ENCODE data around the gene EDEM3.
"Not testable (repeated sequence)": the region's sequence is repeated elsewhere in the genome, so short reads cannot be mapped to it uniquely, and the experiment has no call there.

The EDEM3 gene

GRCh38 chr1:184785529-184785928 lies 30.9 kb upstream of the EDEM3 start:
- Histone ChIP-seq H3K4me3 (ENCODE audit: low read length, poor library complexity, severe bottlenecking) (no peak overlapping the region), H3K79me2 (ENCODE audit: insufficient read depth, low read length) (no peaks in the 10 kb centered on the region), H3K27me3 (ENCODE audit: insufficient read depth, low read length, poor library complexity, severe bottlenecking) (no peaks in the 10 kb centered on the region), H3F3A (ENCODE audit: low read depth) (no peaks in the 10 kb centered on the region), H3K4me1 (ENCODE audit: insufficient read depth, low read length, poor library complexity, severe bottlenecking) (no peaks in the 10 kb centered on the region), H2AFZ (ENCODE audit: low read length) (no peak overlapping the region), H3K9ac (ENCODE audit: low read depth, low read length, poor library complexity, severe bottlenecking) (no peak overlapping the region), H4K20me1 (ENCODE audit: insufficient read depth, low read length, poor library complexity, severe bottlenecking) (no peaks in the 10 kb centered on the region), H3K36me3 (ENCODE audit: insufficient read depth, low read length) (no peaks in the 10 kb centered on the region), H3K9me3 (ENCODE audit: insufficient read depth, low read depth, low read length) (peaks cover 15% of the 10 kb centered on the region), H3K9me2 (replicated peaks; ENCODE audit: low read depth, low read length) (no peaks in the 10 kb centered on the region), H3K4me2 (ENCODE audit: low read depth, low read length, poor library complexity, severe bottlenecking) (no peak overlapping the region)
- no peak for TF ChIP-seq CTCF (conservative IDR thresholded peaks at IDR 0.05; ENCODE audit: low read length)
- no peak for TF ChIP-seq EZH2phosphoT487 (IDR thresholded peaks at IDR 0.05; ENCODE audit: borderline replicate concordance)

- not testable (repeated sequence) for H2AFZ ChIP-seq (ENCODE audit: low read length); H3K4me1 ChIP-seq (ENCODE audit: insufficient read depth, low read length, poor library complexity, severe bottlenecking); H3K9me2 ChIP-seq (replicated peaks; ENCODE audit: low read depth, low read length); H3K9ac ChIP-seq (ENCODE audit: low read depth, low read length, poor library complexity, severe bottlenecking); H4K20me1 ChIP-seq (ENCODE audit: insufficient read depth, low read length, poor library complexity, severe bottlenecking); H3K4me3 ChIP-seq (ENCODE audit: low read length, poor library complexity, severe bottlenecking); H3F3A ChIP-seq (ENCODE audit: low read depth); H3K4me2 ChIP-seq (ENCODE audit: low read depth, low read length, poor library complexity, severe bottlenecking); H3K79me2 ChIP-seq (ENCODE audit: insufficient read depth, low read length); H3K36me3 ChIP-seq (ENCODE audit: insufficient read depth, low read length); H3K27me3 ChIP-seq (ENCODE audit: insufficient read depth, low read length, poor library complexity, severe bottlenecking)
- H3K9me3 ChIP-seq (ENCODE audit: insufficient read depth, low read depth, low read length) = peaks cover 15% of the 10 kb centered on the region
These were observed 29.1 kb upstream of the EDEM3 start for GRCh38 chr1:184783723-184784122.

DNA sequence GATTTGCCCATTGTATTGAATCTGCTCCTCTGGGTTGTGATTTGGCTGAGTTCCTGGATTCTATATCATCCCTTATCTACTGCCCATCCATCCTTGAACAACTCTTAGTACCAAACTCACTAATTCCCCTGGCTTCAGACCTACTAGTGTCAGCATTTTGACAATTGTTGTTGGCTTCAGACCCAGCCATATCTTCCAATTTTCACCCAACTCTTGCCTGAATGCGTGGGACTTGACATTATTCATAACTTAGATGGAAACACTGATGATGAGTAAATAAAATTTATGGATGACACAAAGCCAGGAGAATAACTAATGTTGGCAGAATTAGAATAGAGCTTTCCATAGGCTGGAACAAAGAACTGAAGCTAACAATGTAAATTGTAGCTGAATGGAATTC lies 27.3 kb upstream of the EDEM3 start:
- no peaks in the 10 kb centered on the region for H3K9me2 ChIP-seq (replicated peaks; ENCODE audit: low read depth, low read length)
- H3F3A ChIP-seq (ENCODE audit: low read depth) = no peaks in the 10 kb centered on the region
- H3K4me1 ChIP-seq (ENCODE audit: insufficient read depth, low read length, poor library complexity, severe bottlenecking) = no peaks in the 10 kb centered on the region
- TF ChIP-seq CTCF (conservative IDR thresholded peaks at IDR 0.05; ENCODE audit: low read length) (no peak), EZH2phosphoT487 (IDR thresholded peaks at IDR 0.05; ENCODE audit: borderline replicate concordance) (no peak)
- no peaks in the 10 kb centered on the region for H4K20me1 ChIP-seq (ENCODE audit: insufficient read depth, low read length, poor library complexity, severe bottlenecking)
- no peak overlapping the region for H3K4me3 ChIP-seq (ENCODE audit: low read length, poor library complexity, severe bottlenecking)
- H3K27me3 ChIP-seq (ENCODE audit: insufficient read depth, low read length, poor library complexity, severe bottlenecking) = no peaks in the 10 kb centered on the region
- no peaks in the 10 kb centered on the region for H3K79me2 ChIP-seq (ENCODE audit: insufficient read depth, low read length)
- no peak overlapping the region for H3K9ac ChIP-seq (ENCODE audit: low read depth, low read length, poor library complexity, severe bottlenecking)
- H2AFZ ChIP-seq (ENCODE audit: low read length) = no peak overlapping the region
- H3K4me2 ChIP-seq (ENCODE audit: low read depth, low read length, poor library complexity, severe bottlenecking) = no peak overlapping the region
- no peaks in the 10 kb centered on the region for H3K36me3 ChIP-seq (ENCODE audit: insufficient read depth, low read length)
- H3K9me3 ChIP-seq (ENCODE audit: insufficient read depth, low read depth, low read length) = peaks cover 15% of the 10 kb centered on the region

DNA sequence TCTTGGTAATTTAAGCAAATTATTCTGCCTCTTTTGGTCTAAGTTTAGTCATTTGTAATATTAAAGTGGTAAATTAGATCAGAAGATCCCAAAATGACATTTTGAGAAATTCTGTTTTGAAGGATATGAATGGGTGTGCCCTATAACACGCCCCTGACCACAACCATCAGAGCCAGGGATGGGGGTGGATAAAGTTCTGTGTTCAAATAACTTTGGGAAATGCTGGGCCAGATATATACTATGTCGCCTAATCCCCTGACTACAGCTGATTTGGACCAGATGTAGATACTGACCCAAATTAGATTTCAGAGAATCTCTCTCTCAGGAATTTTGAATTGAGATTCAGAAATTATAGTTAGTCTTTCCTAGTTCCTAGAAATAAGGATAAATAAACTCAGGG lies 21.2 kb upstream of the EDEM3 start:
- H3K4me2 ChIP-seq (ENCODE audit: low read depth, low read length, poor library complexity, severe bottlenecking) = no peak overlapping the region
- no peaks in the 10 kb centered on the region for H4K20me1 ChIP-seq (ENCODE audit: insufficient read depth, low read length, poor library complexity, severe bottlenecking)
- H3K79me2 ChIP-seq (ENCODE audit: insufficient read depth, low read length) = no peaks in the 10 kb centered on the region
- no peaks in the 10 kb centered on the region for H3K4me1 ChIP-seq (ENCODE audit: insufficient read depth, low read length, poor library complexity, severe bottlenecking)
- no peaks in the 10 kb centered on the region for H3F3A ChIP-seq (ENCODE audit: low read depth)
- H2AFZ ChIP-seq (ENCODE audit: low read length) = no peak overlapping the region
- no peaks in the 10 kb centered on the region for H3K9me2 ChIP-seq (replicated peaks; ENCODE audit: low read depth, low read length)
- H3K36me3 ChIP-seq (ENCODE audit: insufficient read depth, low read length) = no peaks in the 10 kb centered on the region
- TF ChIP-seq EZH2phosphoT487 (IDR thresholded peaks at IDR 0.05; ENCODE audit: borderline replicate concordance) (no peak), CTCF (conservative IDR thresholded peaks at IDR 0.05; ENCODE audit: low read length) (no peak)
- H3K9ac ChIP-seq (ENCODE audit: low read depth, low read length, poor library complexity, severe bottlenecking) = no peak overlapping the region
- H3K9me3 ChIP-seq (ENCODE audit: insufficient read depth, low read depth, low read length) = no peaks in the 10 kb centered on the region
- H3K4me3 ChIP-seq (ENCODE audit: low read length, poor library complexity, severe bottlenecking) = no peak overlapping the region
- H3K27me3 ChIP-seq (ENCODE audit: insufficient read depth, low read length, poor library complexity, severe bottlenecking) = no peaks in the 10 kb centered on the region

All from Loucy (cell line).